ENCODE results near the gene POMT1. TPM values are rescaled to one million over a fixed set of nuclear protein-coding genes. Genes with fewer than 3 reads are reported as not detected.

Gene POMT1
- total RNA-seq, 1 experiment from 2014 or later, result 15.8 TPM

GRCh38 chr9:131557855-131558548 lies 55.3 kb downstream of the POMT1 start:
- no TSS peak for BruUV-seq (replicated peaks)
- Mint-ChIP-seq H3K4me3 (ENCODE audit: low read depth, unreplicated experiment) (no peak overlapping the region), H3K27me3 (ENCODE audit: unreplicated experiment) (peaks cover 24% of the 10 kb centered on the region), H3K27ac (ENCODE audit: unreplicated experiment) (no peak overlapping the region), H3K4me1 (ENCODE audit: low read depth, unreplicated experiment) (peaks cover 14% of the 10 kb centered on the region), H3K9me3 (ENCODE audit: low read depth, unreplicated experiment) (no peaks in the 10 kb centered on the region), H3K36me3 (ENCODE audit: insufficient read depth, unreplicated experiment) (peaks cover 9% of the 10 kb centered on the region)
- intact Hi-C loops (cut with micrococcal nuclease; ENCODE audit: unreplicated experiment), result no loop called here
- TF ChIP-seq CTCF (IDR thresholded peaks at IDR 0.05; ENCODE audit: unreplicated experiment), result no peak
- no peak for DNase-seq
- CTCF ChIA-PET, result no interaction called here

GRCh38 chr9:131559421-131560000 lies 56.8 kb downstream of the POMT1 start:
- H3K4me3 Mint-ChIP-seq (ENCODE audit: low read depth, unreplicated experiment), result no peak overlapping the region
- H3K4me1 Mint-ChIP-seq (ENCODE audit: low read depth, unreplicated experiment), result peaks cover 14% of the 10 kb centered on the region
- TF ChIP-seq CTCF (IDR thresholded peaks at IDR 0.05; ENCODE audit: unreplicated experiment), result no peak
- intact Hi-C loops (cut with micrococcal nuclease; ENCODE audit: unreplicated experiment), result no loop called here
- H3K9me3 Mint-ChIP-seq (ENCODE audit: low read depth, unreplicated experiment), result no peaks in the 10 kb centered on the region
- peaks cover 17% of the 10 kb centered on the region for H3K27me3 Mint-ChIP-seq (ENCODE audit: unreplicated experiment)
- peaks cover 9% of the 10 kb centered on the region for H3K36me3 Mint-ChIP-seq (ENCODE audit: insufficient read depth, unreplicated experiment)
- no peak for DNase-seq
- no TSS peak for BruUV-seq (replicated peaks)
- H3K27ac Mint-ChIP-seq (ENCODE audit: unreplicated experiment), result no peak overlapping the region
- CTCF ChIA-PET, result no interaction called here

- peaks cover 14% of the 10 kb centered on the region for H3K4me1 Mint-ChIP-seq (ENCODE audit: low read depth, unreplicated experiment)
- H3K4me3 Mint-ChIP-seq (ENCODE audit: low read depth, unreplicated experiment), result no peak overlapping the region
- no peaks in the 10 kb centered on the region for H3K36me3 Mint-ChIP-seq (ENCODE audit: insufficient read depth, unreplicated experiment)
- DNase-seq, result peak; percentile 46
- CTCF ChIA-PET, result no interaction called here
- H3K27me3 Mint-ChIP-seq (ENCODE audit: unreplicated experiment), result peaks cover 2% of the 10 kb centered on the region
- intact Hi-C loops (cut with micrococcal nuclease; ENCODE audit: unreplicated experiment), result no loop called here
- TF ChIP-seq CTCF (IDR thresholded peaks at IDR 0.05; ENCODE audit: unreplicated experiment), result no peak
- no peaks in the 10 kb centered on the region for H3K9me3 Mint-ChIP-seq (ENCODE audit: low read depth, unreplicated experiment)
- H3K27ac Mint-ChIP-seq (ENCODE audit: unreplicated experiment), result no peak overlapping the region
- no TSS peak for BruUV-seq (replicated peaks)
These were observed 59.6 kb downstream of the POMT1 start for GRCh38 chr9:131562032-131562959.

- no peak for TF ChIP-seq CTCF (IDR thresholded peaks at IDR 0.05; ENCODE audit: unreplicated experiment)
- intact Hi-C loops (cut with micrococcal nuclease; ENCODE audit: unreplicated experiment), result no loop called here
- Mint-ChIP-seq H3K4me3 (ENCODE audit: low read depth, unreplicated experiment) (no peak overlapping the region), H3K27me3 (ENCODE audit: unreplicated experiment) (no peaks in the 10 kb centered on the region), H3K27ac (ENCODE audit: unreplicated experiment) (no peak overlapping the region), H3K36me3 (ENCODE audit: insufficient read depth, unreplicated experiment) (no peaks in the 10 kb centered on the region), H3K4me1 (ENCODE audit: low read depth, unreplicated experiment) (peaks cover 14% of the 10 kb centered on the region), H3K9me3 (ENCODE audit: low read depth, unreplicated experiment) (no peaks in the 10 kb centered on the region)
- CTCF ChIA-PET, result no interaction called here
- no peak for DNase-seq
- no TSS peak for BruUV-seq (replicated peaks)
These were observed 62.7 kb downstream of the POMT1 start for GRCh38 chr9:131565369-131565768.
